HG03175 (cell line): Measurements from ENCODE around the gene PABPC1L2B.
"Not testable (repeated sequence)": the region's sequence is repeated elsewhere in the genome, so short reads cannot be mapped to it uniquely, and the experiment has no call there.

Experiments used
- ATAC-seq: cut with Tn5 transposase; IDR thresholded peaks from one replicate; pipeline ENCODE4 v1.9.1; 2021; ENCODE audit warnings: mild to moderate bottlenecking, moderate library complexity; ENCODE audit not compliant: unreplicated experiment

Gene PABPC1L2B

GRCh38 chrX:73002733-73003132, at the start of gene PABPC1L2B:
PABPC1L2B (plus strand) TSS chrX:73002939; CDS start chrX:73003643, 704 bp downstream.
- ATAC-seq: not testable (repeated sequence)

- ATAC-seq: not testable (repeated sequence)
Measured at GRCh38 chrX:72959971-72960370, 42.8 kb upstream of the PABPC1L2B start.

- not testable (repeated sequence) for ATAC-seq
Measured at GRCh38 chrX:72971859-72972258, 30.9 kb upstream of the PABPC1L2B start.

- not testable (repeated sequence) for ATAC-seq
Measured at GRCh38 chrX:72974885-72975284, 27.9 kb upstream of the PABPC1L2B start.

- ATAC-seq: not testable (repeated sequence)
Measured at GRCh38 chrX:72980894-72981469, 21.8 kb upstream of the PABPC1L2B start.

GRCh38 chrX:73004032-73004431, 1.3 kb downstream of the PABPC1L2B start:
- ATAC-seq: not testable (repeated sequence)

- no peak for ATAC-seq
Measured at GRCh38 chrX:73021361-73022092, 18.8 kb downstream of the PABPC1L2B start.

GRCh38 chrX:73022093-73022445, 19.3 kb downstream of the PABPC1L2B start:
- not testable (repeated sequence) for ATAC-seq

GRCh38 chrX:73028876-73029275, 26.1 kb downstream of the PABPC1L2B start:
- ATAC-seq: no peak
